ENCODE data around the gene ZNF428. TPM values are rescaled to one million over a fixed set of nuclear protein-coding genes. Genes with fewer than 3 reads are reported as not detected.
A peak's percentile ranks its signal among the peaks of the same experiment; 100 is the strongest.

The ZNF428 gene
- total RNA-seq, 2 experiments from 2014 or later: 28.5 to 98.1 TPM

GRCh38 chr19:43616954-43617353 lies 2.5 kb downstream of the ZNF428 start:
- POLR2A ChIA-PET: interaction anchor here (0.7 kb wide), 1 partner anchor 1491 kb away, joined by 3 read pairs; no protein-coding TSS in a partner anchor
- CTCF ChIA-PET (ENCODE audit: unreplicated experiment): no interaction called here
- Histone ChIP-seq H3K36me3 (ENCODE audit: insufficient read depth, low read length) (peaks cover 28% of the 10 kb centered on the region), H2AFZ (ENCODE audit: low read length) (no peak overlapping the region), H3K9me2 (ENCODE audit: insufficient read depth, low read length) (no peaks in the 10 kb centered on the region), H3K4me3 (ENCODE audit: low read depth, low read length, poor library complexity, severe bottlenecking) (no peak overlapping the region), H3K9me3 (ENCODE audit: low read length) (no peaks in the 10 kb centered on the region), H3K27ac (ENCODE audit: low read depth, low read length, poor library complexity, severe bottlenecking) (no peak overlapping the region), H3K4me2 (ENCODE audit: low read length) (0 out of 2 replicates have a peak overlapping the region, but pooled peaks have one; percentile 10), H3K79me2 (ENCODE audit: insufficient read depth, low read depth, low read length) (peaks cover 42% of the 10 kb centered on the region), H3K4me1 (ENCODE audit: insufficient read depth, low read length, poor library complexity, severe bottlenecking) (peaks cover 19% of the 10 kb centered on the region), H4K20me1 (ENCODE audit: insufficient read depth, low read length) (no peaks in the 10 kb centered on the region)
- TF ChIP-seq CTCF (conservative IDR thresholded peaks at IDR 0.05; ENCODE audit: low read length) (no peak), EZH2phosphoT487 (IDR thresholded peaks at IDR 0.05; ENCODE audit: borderline replicate concordance, low read depth, low read length) (no peak)
- intact Hi-C loops (cut with micrococcal nuclease; ENCODE audit: unreplicated experiment): no loop called here
- DNase-seq (ENCODE audit: low spot score): no peak
- no TSS peak for BruUV-seq (replicated peaks)

GRCh38 chr19:43616306-43616705 lies 3.1 kb downstream of the ZNF428 start:
- POLR2A ChIA-PET: interaction anchor here (0.6 kb wide), 1 partner anchor 312 kb away, joined by 4 read pairs; no protein-coding TSS in a partner anchor
- CTCF ChIA-PET (ENCODE audit: unreplicated experiment): no interaction called here
- no TSS peak for BruUV-seq (replicated peaks)

More at GRCh38 chr19:43616306-43616705, 3.1 kb downstream of the ZNF428 start:
- Histone ChIP-seq H4K20me1 (ENCODE audit: insufficient read depth, low read length) (no peaks in the 10 kb centered on the region), H2AFZ (ENCODE audit: low read length) (no peak overlapping the region), H3K36me3 (ENCODE audit: insufficient read depth, low read length) (peaks cover 34% of the 10 kb centered on the region), H3K9me3 (ENCODE audit: low read length) (no peaks in the 10 kb centered on the region), H3K4me2 (ENCODE audit: low read length) (no peak overlapping the region), H3K4me1 (ENCODE audit: insufficient read depth, low read length, poor library complexity, severe bottlenecking) (peaks cover 19% of the 10 kb centered on the region), H3K9me2 (ENCODE audit: insufficient read depth, low read length) (no peaks in the 10 kb centered on the region), H3K27ac (ENCODE audit: low read depth, low read length, poor library complexity, severe bottlenecking) (no peak overlapping the region), H3K79me2 (ENCODE audit: insufficient read depth, low read depth, low read length) (peaks cover 42% of the 10 kb centered on the region), H3K4me3 (ENCODE audit: low read depth, low read length, poor library complexity, severe bottlenecking) (no peak overlapping the region)
- TF ChIP-seq CTCF (conservative IDR thresholded peaks at IDR 0.05; ENCODE audit: low read length): no peak
- no peak for TF ChIP-seq EZH2phosphoT487 (IDR thresholded peaks at IDR 0.05; ENCODE audit: borderline replicate concordance, low read depth, low read length)
- intact Hi-C loops (cut with micrococcal nuclease; ENCODE audit: unreplicated experiment): no loop called here
- DNase-seq (ENCODE audit: low spot score): no peak
